OCI-LY3 (cell line): ENCODE data around the gene RPAIN.

Source experiments
- H2AFZ ChIP-seq: fragments of 200-600, 300-600 bp; shearing (Covaris generic); 2 replicates; pipeline ENCODE4 v1.6.0; 2014; ENCODE audit warnings: antibody characterized with exemption, low read depth, low read length
- H3K27ac ChIP-seq: fragments of 200-600, 300-600 bp; sonication (generic); 2 replicates; pipeline ENCODE4 v1.5.1; 2014; ENCODE audit warnings: mild to moderate bottlenecking, low read length, moderate library complexity, mixed read lengths
- H3K27me3 ChIP-seq: fragments of 200-600, 300-600 bp; sonication (generic); 2 replicates; pipeline ENCODE4 v1.6.1; 2014; ENCODE audit warnings: low read depth, low read length, mixed read lengths
- H3K36me3 ChIP-seq: fragments of 200-600, 300-600 bp; sonication (generic); replicated peaks from 2 replicates; pipeline ENCODE3; 2014; ENCODE audit warnings: low read depth, low read length, mixed read lengths
- H3K4me1 ChIP-seq: fragments of 300-600, 200-600 bp; sonication (generic); 2 replicates; pipeline ENCODE4 v1.6.1; 2014; ENCODE audit warnings: low read length, mixed read lengths
- H3K4me2 ChIP-seq: fragments of 200-600, 300-600 bp; sonication (generic); 2 replicates; pipeline ENCODE4 v1.6.1; 2014; ENCODE audit warnings: low read length, mixed read lengths
- H3K4me3 ChIP-seq: fragments of 300-600, 200-600 bp; sonication (generic); 2 replicates; pipeline ENCODE4 v1.5.1; 2014; ENCODE audit warnings: antibody characterized with exemption, mild to moderate bottlenecking, low read length, moderate library complexity
- H3K79me2 ChIP-seq: fragments of 300-600, 200-600 bp; shearing (Covaris generic); 2 replicates; pipeline ENCODE4 v1.6.1; 2014; ENCODE audit warnings: mild to moderate bottlenecking, low read length, mixed read lengths
- H3K9ac ChIP-seq: fragments of 300-600, 200-600 bp; shearing (Covaris generic); 2 replicates; pipeline ENCODE4 v1.6.0; 2014; ENCODE audit warnings: mild to moderate bottlenecking, low read length, moderate library complexity
- H3K9me3 ChIP-seq: fragments of 200-600, 300-600 bp; shearing (Covaris generic); 2 replicates; pipeline ENCODE4 v1.6.1; 2014; ENCODE audit warnings: low read length, mixed read lengths; ENCODE audit not compliant: insufficient read depth
- H4K20me1 ChIP-seq: fragments of 200-600, 300-600 bp; sonication (generic); 2 replicates; pipeline ENCODE4 v1.6.1; 2016; ENCODE audit warnings: low read length, mixed read lengths; ENCODE audit not compliant: insufficient read depth
- CTCF ChIP-seq: fragments of 200-600, 300-600 bp; sonication (generic); IDR thresholded peaks from 2 replicates; pipeline ENCODE4 v1.5.1; 2014; ENCODE audit warnings: antibody characterized with exemption, low read length, low read depth
- EZH2phosphoT487 ChIP-seq: fragments of 200-600 bp; shearing (Covaris generic); IDR thresholded peaks from 2 replicates; pipeline ENCODE4 v1.6.1; 2018; ENCODE audit warnings: antibody characterized with exemption, mixed run types, low read depth

RPAIN gene

GRCh38 chr17:5379351-5380107 lies 40.5 kb upstream of the RPAIN start:
- Histone ChIP-seq H3K36me3 (peaks cover 60% of the 10 kb centered on the region), H3K9me3 (no peaks in the 10 kb centered on the region), H3K4me1 (no peaks in the 10 kb centered on the region), H3K9ac (no peak overlapping the region), H3K4me2 (no peak overlapping the region), H3K27ac (no peak overlapping the region), H3K27me3 (no peaks in the 10 kb centered on the region), H4K20me1 (no peaks in the 10 kb centered on the region), H3K4me3 (no peak overlapping the region), H2AFZ (no peak overlapping the region), H3K79me2 (no peaks in the 10 kb centered on the region)
- no peak for TF ChIP-seq EZH2phosphoT487
- no peak for TF ChIP-seq CTCF

- H3K4me1 ChIP-seq = no peaks in the 10 kb centered on the region
- H3K79me2 ChIP-seq = no peaks in the 10 kb centered on the region
- no peak overlapping the region for H3K4me2 ChIP-seq
- H3K4me3 ChIP-seq = no peak overlapping the region
- H3K9ac ChIP-seq = no peak overlapping the region
- TF ChIP-seq CTCF = no peak
- no peak for TF ChIP-seq EZH2phosphoT487
- H3K9me3 ChIP-seq = no peaks in the 10 kb centered on the region
- no peaks in the 10 kb centered on the region for H3K27me3 ChIP-seq
- H3K36me3 ChIP-seq = peaks cover 64% of the 10 kb centered on the region
- H2AFZ ChIP-seq = no peak overlapping the region
- H3K27ac ChIP-seq = no peak overlapping the region
- no peaks in the 10 kb centered on the region for H4K20me1 ChIP-seq
Measured at GRCh38 chr17:5380491-5381135, 39.4 kb upstream of the RPAIN start.

GRCh38 chr17:5381542-5381941 lies 38.4 kb upstream of the RPAIN start:
- no peak overlapping the region for H3K9ac ChIP-seq
- peaks cover 73% of the 10 kb centered on the region for H3K36me3 ChIP-seq
- no peaks in the 10 kb centered on the region for H4K20me1 ChIP-seq
- H3K4me2 ChIP-seq = no peak overlapping the region
- no peak overlapping the region for H3K27ac ChIP-seq
- H3K79me2 ChIP-seq = no peaks in the 10 kb centered on the region
- no peaks in the 10 kb centered on the region for H3K4me1 ChIP-seq
- no peak overlapping the region for H3K4me3 ChIP-seq
- H3K9me3 ChIP-seq = no peaks in the 10 kb centered on the region
- H3K27me3 ChIP-seq = no peaks in the 10 kb centered on the region
- no peak overlapping the region for H2AFZ ChIP-seq
- TF ChIP-seq CTCF = no peak
- no peak for TF ChIP-seq EZH2phosphoT487

GRCh38 chr17:5391678-5392077 lies 28.3 kb upstream of the RPAIN start:
- Histone ChIP-seq H3K36me3 (peaks cover 56% of the 10 kb centered on the region), H3K9me3 (no peaks in the 10 kb centered on the region), H3K4me3 (no peak overlapping the region), H2AFZ (no peak overlapping the region), H3K27me3 (no peaks in the 10 kb centered on the region), H4K20me1 (no peaks in the 10 kb centered on the region), H3K4me2 (no peak overlapping the region), H3K79me2 (no peaks in the 10 kb centered on the region), H3K27ac (no peak overlapping the region), H3K9ac (no peak overlapping the region), H3K4me1 (no peaks in the 10 kb centered on the region)
- no peak for TF ChIP-seq EZH2phosphoT487
- TF ChIP-seq CTCF = no peak
